ENCODE data around the gene MAP10. TPM values are rescaled to one million over a fixed set of nuclear protein-coding genes. Genes with fewer than 3 reads are reported as not detected.

MAP10 gene
- total RNA-seq, 1 experiment from 2014 or later = 1.2 TPM

DNA sequence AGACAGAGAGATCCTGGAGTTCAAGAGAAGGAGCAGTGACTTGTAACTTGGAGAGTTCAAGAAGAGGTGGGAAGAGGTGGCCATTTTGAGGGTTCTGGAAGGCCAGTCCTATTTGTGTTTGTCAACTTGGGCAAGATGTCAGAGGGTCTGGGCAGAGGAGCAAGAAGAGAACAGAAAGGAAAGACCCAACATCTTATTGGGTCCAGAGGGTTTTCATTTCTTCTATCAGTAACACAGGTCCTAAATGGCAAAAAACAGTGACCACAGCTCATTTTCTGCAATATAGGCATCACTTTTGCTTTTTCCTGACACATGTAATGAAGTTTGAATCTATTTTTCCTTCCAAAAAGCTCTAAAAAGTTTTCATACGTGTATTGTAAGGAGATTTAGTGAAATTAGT lies 38.3 kb upstream of the MAP10 start:
- Histone ChIP-seq H2BK5ac (ENCODE audit: insufficient read length, low read length) (no peak overlapping the region), H2BK20ac (ENCODE audit: low read depth, low read length, poor library complexity, severe bottlenecking) (no peak overlapping the region), H4K8ac (replicated peaks; ENCODE audit: insufficient read length, low read depth, low read length) (no peak overlapping the region), H3K9ac (ENCODE audit: extremely low read depth, insufficient read length, low read length) (no peak overlapping the region), H3K79me2 (ENCODE audit: insufficient read depth, low read length) (no peaks in the 10 kb centered on the region), H2BK15ac (ENCODE audit: low read depth, low read length) (no peak overlapping the region), H3K18ac (ENCODE audit: insufficient read length, low read depth, low read length) (no peak overlapping the region), H3K14ac (ENCODE audit: insufficient read depth, low read length) (no peak overlapping the region), H2BK12ac (ENCODE audit: insufficient read length, low read depth, low read length) (no peak overlapping the region), H3K4ac (ENCODE audit: low read depth, low read length) (no peak overlapping the region), H3T11ph (ENCODE audit: low read length) (no peak overlapping the region), H4K5ac (ENCODE audit: insufficient read length, low read depth, low read length) (no peak overlapping the region), H3K27ac (ENCODE audit: insufficient read length, low read depth, low read length) (no peak overlapping the region), H3K4me2 (ENCODE audit: insufficient read depth, insufficient read length, low read length) (no peak overlapping the region), H3K79me1 (ENCODE audit: insufficient read depth, low read depth, low read length, poor library complexity, severe bottlenecking) (no peaks in the 10 kb centered on the region), H3K23ac (ENCODE audit: insufficient read length, low read depth, low read length) (no peak overlapping the region), H4K20me1 (ENCODE audit: control insufficient read depth, insufficient read depth, insufficient read length) (no peaks in the 10 kb centered on the region), H2AK5ac (ENCODE audit: insufficient read length, low read length) (no peak overlapping the region), H3K56ac (ENCODE audit: insufficient read length, low read depth, low read length) (no peak overlapping the region), H2AFZ (ENCODE audit: low read length) (no peak overlapping the region), H2BK120ac (ENCODE audit: low read depth, low read length, poor library complexity, severe bottlenecking) (no peak overlapping the region), H3K23me2 (ENCODE audit: insufficient read length, low read depth, low read length, poor library complexity, severe bottlenecking) (no peaks in the 10 kb centered on the region), H3K9me3 (ENCODE audit: control insufficient read depth, low read depth, low read length) (no peaks in the 10 kb centered on the region), H4K91ac (ENCODE audit: insufficient read length, low read depth, low read length) (no peak overlapping the region), H3K4me1 (ENCODE audit: insufficient read depth, low read length) (peaks cover 6% of the 10 kb centered on the region; the same call in 1 of the 2 replicates), H3K27me3 (ENCODE audit: insufficient read depth, low read length) (no peaks in the 10 kb centered on the region)
- Mint-ChIP-seq H3K4me1 (peaks cover 37 to 48% of the 10 kb centered on the region in 2 experiments), H3K27ac (no peak overlapping the region), H3K9me3 (peaks cover 10 to 11% of the 10 kb centered on the region in 2 experiments; a peak in 4 of 5 replicates), H3K36me3 (ENCODE audit: insufficient read depth in 1 of 3, low read depth in 3 of 3) (peaks cover 4 to 11% (median 4%) of the 10 kb centered on the region in 3 experiments; a peak in 4 of 7 replicates), H3K27me3 (ENCODE audit: low read depth) (peaks cover 13% of the 10 kb centered on the region), H3K4me3 (no peak overlapping the region)
- TF ChIP-seq, protein P1, sequence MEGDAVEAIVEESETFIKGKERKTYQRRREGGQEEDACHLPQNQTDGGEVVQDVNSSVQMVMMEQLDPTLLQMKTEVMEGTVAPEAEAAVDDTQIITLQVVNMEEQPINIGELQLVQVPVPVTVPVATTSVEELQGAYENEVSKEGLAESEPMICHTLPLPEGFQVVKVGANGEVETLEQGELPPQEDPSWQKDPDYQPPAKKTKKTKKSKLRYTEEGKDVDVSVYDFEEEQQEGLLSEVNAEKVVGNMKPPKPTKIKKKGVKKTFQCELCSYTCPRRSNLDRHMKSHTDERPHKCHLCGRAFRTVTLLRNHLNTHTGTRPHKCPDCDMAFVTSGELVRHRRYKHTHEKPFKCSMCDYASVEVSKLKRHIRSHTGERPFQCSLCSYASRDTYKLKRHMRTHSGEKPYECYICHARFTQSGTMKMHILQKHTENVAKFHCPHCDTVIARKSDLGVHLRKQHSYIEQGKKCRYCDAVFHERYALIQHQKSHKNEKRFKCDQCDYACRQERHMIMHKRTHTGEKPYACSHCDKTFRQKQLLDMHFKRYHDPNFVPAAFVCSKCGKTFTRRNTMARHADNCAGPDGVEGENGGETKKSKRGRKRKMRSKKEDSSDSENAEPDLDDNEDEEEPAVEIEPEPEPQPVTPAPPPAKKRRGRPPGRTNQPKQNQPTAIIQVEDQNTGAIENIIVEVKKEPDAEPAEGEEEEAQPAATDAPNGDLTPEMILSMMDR (conservative IDR thresholded peaks at IDR 0.05) = no peak
- WGBS (ENCODE audit: extremely low coverage, insufficient read length, low lambda C conversion rate) = no CpG with 5 or more reads among the region's 1 CpG
- DNase-seq = no peak
